Measurements from ENCODE around the gene GTPBP3. TPM values are rescaled to one million over a fixed set of nuclear protein-coding genes. Genes with fewer than 3 reads are reported as not detected.

GTPBP3 gene
- total RNA-seq, 2 experiments from 2014 or later = 55.8 to 56.8 TPM

- POLR2A ChIA-PET = no interaction called here
- CTCF ChIA-PET = no interaction called here
These were observed 19.8 kb downstream of the GTPBP3 start for GRCh38 chr19:17357078-17357666.

- CTCF ChIA-PET = interaction anchor here (0.6 kb wide), 1 partner anchor 1609 kb away, joined by 3 read pairs; no protein-coding TSS in a partner anchor
- POLR2A ChIA-PET = no interaction called here
These were observed 20.4 kb downstream of the GTPBP3 start for GRCh38 chr19:17357724-17358123.

GRCh38 chr19:17358395-17358794 lies 21.0 kb downstream of the GTPBP3 start:
- ChIA-PET POLR2A (no interaction called here), CTCF (no interaction called here)

- ChIA-PET CTCF (no interaction called here), POLR2A (no interaction called here)
These were observed 22.8 kb downstream of the GTPBP3 start for GRCh38 chr19:17359905-17360800.

- CTCF ChIA-PET = interaction anchor here (0.7 kb wide), 2 partner anchors 311 to 587 kb away, joined by 3 to 5 read pairs; no protein-coding TSS in a partner anchor
- POLR2A ChIA-PET = interaction anchor here (0.6 to 0.7 kb wide), 2 partner anchors 19 to 495 kb away, joined by 3 to 4 read pairs; no protein-coding TSS in a partner anchor
These were observed 26.7 kb downstream of the GTPBP3 start for GRCh38 chr19:17363852-17364605.

- ChIA-PET CTCF (interaction anchor here (2.0 kb wide), 1 partner anchor 21 kb away, joined by 7 read pairs; no protein-coding TSS in a partner anchor), POLR2A (no interaction called here)
These were observed 28.0 kb downstream of the GTPBP3 start for GRCh38 chr19:17365361-17365760.

- POLR2A ChIA-PET = no interaction called here
- CTCF ChIA-PET = no interaction called here
These were observed 32.8 kb downstream of the GTPBP3 start for GRCh38 chr19:17370026-17370587.

GRCh38 chr19:17376935-17377600 lies 39.7 kb downstream of the GTPBP3 start, which contains the start of gene PLVAP:
PLVAP (minus strand) TSS chr19:17377342; CDS start chr19:17377288, 54 bp downstream.
- POLR2A ChIA-PET = no interaction called here
- CTCF ChIA-PET = interaction anchor here (1.5 kb wide), 1 partner anchor 9 kb away, joined by 5 read pairs; no protein-coding TSS in a partner anchor

GRCh38 chr19:17378271-17378670 lies 40.9 kb downstream of the GTPBP3 start:
- POLR2A ChIA-PET = no interaction called here
- CTCF ChIA-PET = no interaction called here

GRCh38 chr19:17379221-17379631 lies 41.9 kb downstream of the GTPBP3 start:
- POLR2A ChIA-PET = no interaction called here
- CTCF ChIA-PET = interaction anchor here (0.8 kb wide), 1 partner anchor 194 kb away, joined by 6 read pairs; no protein-coding TSS in a partner anchor

GRCh38 chr19:17380426-17381138 lies 43.2 kb downstream of the GTPBP3 start:
- POLR2A ChIA-PET = no interaction called here
- CTCF ChIA-PET = interaction anchor here (0.5 to 0.7 kb wide), 2 partner anchors 463 to 489 kb away, joined by 3 read pairs; no protein-coding TSS in a partner anchor

GRCh38 chr19:17385878-17386611 lies 48.7 kb downstream of the GTPBP3 start:
- POLR2A ChIA-PET = no interaction called here
- CTCF ChIA-PET = interaction anchor here (0.6 to 1.9 kb wide), 26 partner anchors 9 to 331 kb away, joined by 3 to 9 read pairs (median 4); partner anchors contain the start of genes ABHD8, BST2, DDA1 and PLVAP

- ChIA-PET POLR2A (interaction anchor here (0.6 kb wide), 1 partner anchor 334 kb away, joined by 4 read pairs; no protein-coding TSS in a partner anchor), CTCF (interaction anchor here (0.9 to 2.3 kb wide), 7 partner anchors 10 to 129 kb away, joined by 3 to 7 read pairs (median 3); partner anchors contain the start of genes ANKLE1, BST2 and MVB12A)
These were observed 51.9 kb downstream of the GTPBP3 start for GRCh38 chr19:17389288-17389687.

GRCh38 chr19:17389957-17390664 lies 52.8 kb downstream of the GTPBP3 start:
- ChIA-PET CTCF (interaction anchor here (0.6 to 2.3 kb wide), 9 partner anchors 9 to 130 kb away, joined by 3 to 7 read pairs (median 3); partner anchors contain the start of genes ANKLE1, BST2 and MVB12A), POLR2A (interaction anchor here (0.6 kb wide), 1 partner anchor 335 kb away, joined by 4 read pairs; no protein-coding TSS in a partner anchor)

- POLR2A ChIA-PET = no interaction called here
- CTCF ChIA-PET = interaction anchor here (0.6 to 2.3 kb wide), 7 partner anchors 22 to 129 kb away, joined by 3 to 7 read pairs (median 5); partner anchors contain the start of genes ANKLE1 and MVB12A
These were observed 53.5 kb downstream of the GTPBP3 start for GRCh38 chr19:17390665-17391370.
